Heart right ventricle (tissue), 16 donors: ENCODE data around the gene PRAMEF20. TPM values are rescaled to one million over a fixed set of nuclear protein-coding genes. Genes with fewer than 3 reads are reported as not detected.
"Not testable (repeated sequence)": the region's sequence is repeated elsewhere in the genome, so short reads cannot be mapped to it uniquely, and the experiment has no call there.

Experiments
- ATAC-seq, 8 donors: fragments of 200-7000 bp; cut with Tn5 transposase; one replicate each; pipeline ENCODE4 v1.9.1; 2020; ENCODE audit warnings: mild to moderate bottlenecking in 8 of 8, moderate library complexity in 8 of 8, moderate number of reproducible peaks in 1 of 8
- DNase-seq, 2 donors: peaks; one replicate each; pipeline ENCODE4 v3.0.0-alpha.2; 2020
- H3K27ac ChIP-seq, 10 donors: fragments of 200-600 bp; sonication (generic) in 2 of 10; one replicate each; pipeline versions ENCODE4 v1.5.0 to v1.8.0; 2020 to 2022; ENCODE audit warnings: mild to moderate bottlenecking in 3 of 10
- H3K27me3 ChIP-seq, 7 donors: fragments of 200-600 bp; one replicate each; pipeline ENCODE4 v1.8.0; 2021 to 2022; ENCODE audit warnings: mild to moderate bottlenecking in 2 of 7
- H3K36me3 ChIP-seq, 9 donors: fragments of 200-600 bp; sonication (generic) in 1 of 9; one replicate each; pipeline versions ENCODE4 v1.5.0 to v1.8.0; 2020 to 2022; ENCODE audit warnings: mild to moderate bottlenecking in 2 of 9
- H3K4me1 ChIP-seq, 9 donors: fragments of 200-600 bp; sonication (generic) in 1 of 9; one replicate each; pipeline versions ENCODE4 v1.5.0 to v1.8.0; 2020 to 2022; ENCODE audit warnings: mild to moderate bottlenecking in 4 of 9
- H3K4me3 ChIP-seq, 10 donors: fragments of 200-600 bp; sonication (generic) in 2 of 10; one replicate each; pipeline versions ENCODE4 v1.5.0 to v1.8.0; 2020 to 2022; ENCODE audit warnings: mild to moderate bottlenecking in 7 of 10, moderate library complexity in 2 of 10
- H3K9me3 ChIP-seq, 11 donors: fragments of 200-600 bp in 10 of 11; sonication (generic) in 2 of 11; one replicate each; pipeline versions ENCODE4 v1.5.0 to v1.8.0; 2013 to 2022; ENCODE audit warnings: mild to moderate bottlenecking in 2 of 11, control low read depth in 1 of 11, moderate library complexity in 1 of 11
- WGBS, 2 donors: extraction: QIAGEN DNeasy Blood & Tissue Kit; methylation state at CpG; one replicate each; pipeline ENCODE4 v1.1.7; 2013; ENCODE audit warnings: inconsistent platforms in 1 of 2; 5-methylcytosine and 5-hydroxymethylcytosine counted together
- intact Hi-C, 10 donors: fragments of 100-400 bp; cut with DNase I; formaldehyde crosslinking; loops; one replicate each; pipeline versions ENCODE4 v1.11.1 to v1.14.2; 2022
- long read RNA-seq, 3 donors: library from polyadenylated mRNA; unstranded; transcript quantifications; one replicate each; pipeline ENCODE4 v2.0.0, GENCODE V29; 2020 to 2021
- polyA plus RNA-seq, 2 donors: library from polyadenylated mRNA; stranded (reverse); fragments of 200-250 nt; gene quantifications; one replicate each; pipeline ENCODE4 v1.2.3, GENCODE V29; 2013
- total RNA-seq, 10 donors: library from RNA; stranded (reverse); fragmentation: NEBNext Ultra II Directional in 3 of 10; extraction: Animal tissue kit (Norgen Biotek cat#: 25700) in 3 of 10; gene quantifications; one replicate each; pipeline versions ENCODE4 v1.2.1 to v1.2.4, GENCODE V29; 2021 to 2023
- TF ChIP-seq, protein P1 (sequence below), 9 donors: fragments of 200-600 bp; sonication (generic) in 2 of 9; IDR thresholded peaks; one replicate each; pipeline versions ENCODE4 v1.5.0 to v1.8.0; 2021 to 2022; ENCODE audit warnings: antibody characterized with exemption in 9 of 9, mild to moderate bottlenecking in 5 of 9, moderate library complexity in 1 of 9
- donor health status: Arrhythmogenic right ventricular cardiomyopathy.
- donor health status: ischemic (EF 13 %, LVEDD 7.1; RV severe dilation, severe dysfunction).
- donor health status: healthy with polysubstance abuse.
- donor health status: DM: no; HTN: yes; CAD: no.
- donor health status: DM: no; HTN: no; CAD: no.
- donor health status: ischemic (EF 25% LVEDD 6.9; RV normal size, moderate dysfunction).
- donor health status: ischemic (EF 25% LVEDD 5.7; RV mildly dilated, moderate dysfunction).
- donor health status: healthy.
- donor health status: DM: yes; HTN: yes; CAD: no.
- donor health status: Ischemic cardiomyopathy.
- donor health status: ischemic (EF 35%, LVEDD 5.7; RV mildly dilated, moderate dysfunction).
- donor health status: nonischemic (EF 11% LVEDD 7.7; RV severe dilation, severe dysfunction).
- donor health status: DM: yes; HTN: yes; CAD: no.
- donor health status: PGD.
- donor health status: ischemic (EF 29% LVEDD 5.4; RV normal size, mild dysfunction).
- donor health status: nonischemic (EF 23%, LVEDD 6.1; RV moderate dilation, normal function).

Gene PRAMEF20
- total RNA-seq (not detected), polyA plus RNA-seq (not detected)
- long read RNA-seq, donor 1: 0 reads
- long read RNA-seq, donor 2: 0 reads
- long read RNA-seq, donor 3: 0 reads

DNA sequence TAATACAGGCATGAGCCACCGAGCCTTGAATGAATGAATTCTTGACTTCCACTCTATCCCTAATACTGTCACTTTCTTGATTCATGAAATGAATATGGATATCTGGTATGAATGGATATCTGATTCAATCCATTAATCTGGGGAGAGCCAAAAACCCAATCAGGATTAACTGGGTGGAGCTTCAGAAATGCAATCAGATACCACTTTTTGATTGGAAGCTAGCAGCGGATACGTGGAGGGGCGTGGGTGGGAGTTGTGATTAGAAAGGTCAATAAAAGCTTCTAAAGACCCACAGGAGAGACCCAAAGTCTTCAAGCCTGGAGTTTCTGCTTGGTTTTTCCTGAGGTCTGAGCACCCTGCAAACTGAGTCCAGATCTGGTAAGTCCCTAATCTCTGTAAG is at the start of gene PRAMEF20:
Gene PRAMEF20 (plus strand): TSS at position 301 of the 400 bp plus-strand sequence. CDS start 5,905 bp downstream, outside the sequence.
- peaks cover 0 to 13% (median 0%) of the 10 kb centered on the region in 11 donors for H3K9me3 ChIP-seq
- H3K4me1 ChIP-seq, H3K4me3 ChIP-seq, intact Hi-C loops, H3K27ac ChIP-seq, DNase-seq, ATAC-seq, H3K36me3 ChIP-seq, H3K27me3 ChIP-seq: not testable (repeated sequence)
- 80 to 87% methylated on average over 4 of the region's 4 CpGs for WGBS, 2 donors

DNA sequence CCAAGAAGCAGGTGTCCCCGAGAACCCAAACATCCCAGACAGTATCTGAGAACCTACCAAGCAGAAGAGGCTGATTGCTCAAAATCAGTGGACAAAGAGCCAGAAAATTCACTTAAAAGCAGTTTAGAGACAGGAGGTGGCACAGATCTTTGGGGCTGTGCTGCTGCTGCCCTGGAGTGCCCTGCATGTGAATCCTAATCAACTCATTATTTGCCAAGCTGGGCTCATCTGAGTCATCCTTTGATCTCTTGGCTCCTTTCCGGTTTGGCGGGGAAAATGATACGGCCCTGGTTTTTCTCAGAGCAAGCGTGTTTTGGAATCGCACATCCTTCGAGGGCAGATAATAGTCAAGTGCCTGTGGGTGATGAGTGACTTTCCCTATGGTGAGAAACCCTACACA is 47.9 kb upstream of the PRAMEF20 start:
- H3K4me3 ChIP-seq, intact Hi-C loops, DNase-seq: not testable (repeated sequence)

DNA sequence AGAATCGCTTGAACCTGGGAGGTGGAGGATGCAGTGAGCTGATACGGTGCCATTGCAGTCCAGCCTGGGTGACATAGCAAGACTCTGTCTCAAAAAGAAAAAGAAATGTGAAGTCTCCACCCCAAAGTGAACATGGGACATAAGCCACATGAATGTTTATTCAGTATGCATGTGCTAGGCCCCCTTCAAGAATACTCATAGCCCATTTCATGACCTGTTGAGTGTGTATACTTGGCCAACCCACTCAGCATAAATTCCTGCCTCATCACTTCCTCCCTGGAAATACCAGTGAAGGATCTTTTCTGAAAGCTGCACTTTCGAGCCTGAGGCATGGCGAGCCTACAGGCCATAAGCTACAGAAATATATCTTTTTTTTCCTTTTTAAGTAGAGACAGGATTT is 45.3 kb upstream of the PRAMEF20 start:
- H3K27ac ChIP-seq, H3K9me3 ChIP-seq, DNase-seq, H3K27me3 ChIP-seq, H3K36me3 ChIP-seq, H3K4me1 ChIP-seq, intact Hi-C loops, H3K4me3 ChIP-seq, ATAC-seq: not testable (repeated sequence)
- 86 to 87% methylated on average over 2 to 3 of the region's 4 CpGs for WGBS, 2 donors

More for the DNA sequence above, 47.9 kb upstream of the PRAMEF20 start:
- not testable (repeated sequence) for H3K27ac ChIP-seq, H3K36me3 ChIP-seq, H3K9me3 ChIP-seq, H3K27me3 ChIP-seq, H3K4me1 ChIP-seq
- 75 to 88% methylated on average over 1 of the region's 7 CpGs for WGBS, 2 donors
- peak in 2 of 8 donors; percentile 48 to 77 for ATAC-seq

DNA sequence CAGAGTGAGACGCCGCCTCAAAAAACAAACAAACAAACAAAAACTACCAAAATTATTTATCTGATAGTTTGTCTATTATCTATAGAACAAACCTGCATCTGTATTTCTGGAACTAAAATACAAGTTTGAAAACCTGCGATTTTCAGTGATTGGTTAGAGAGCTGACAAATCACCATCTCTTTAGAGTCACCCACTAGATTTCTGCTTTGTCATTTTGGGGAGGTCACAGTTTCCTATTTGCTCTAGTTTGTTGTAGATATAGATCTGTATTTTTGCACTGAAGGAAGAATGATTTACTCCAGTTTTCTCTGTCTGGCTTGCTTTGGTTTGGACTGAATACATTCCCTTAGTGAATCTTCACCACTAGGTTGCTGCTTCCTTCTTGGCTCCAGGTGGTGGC is 43.7 kb upstream of the PRAMEF20 start:
- intact Hi-C loops, H3K27ac ChIP-seq, H3K4me3 ChIP-seq, H3K9me3 ChIP-seq, ATAC-seq, H3K36me3 ChIP-seq, H3K27me3 ChIP-seq, DNase-seq, H3K4me1 ChIP-seq: not testable (repeated sequence)
- 87 to 90% methylated on average over 3 of the region's 3 CpGs for WGBS, 2 donors

DNA sequence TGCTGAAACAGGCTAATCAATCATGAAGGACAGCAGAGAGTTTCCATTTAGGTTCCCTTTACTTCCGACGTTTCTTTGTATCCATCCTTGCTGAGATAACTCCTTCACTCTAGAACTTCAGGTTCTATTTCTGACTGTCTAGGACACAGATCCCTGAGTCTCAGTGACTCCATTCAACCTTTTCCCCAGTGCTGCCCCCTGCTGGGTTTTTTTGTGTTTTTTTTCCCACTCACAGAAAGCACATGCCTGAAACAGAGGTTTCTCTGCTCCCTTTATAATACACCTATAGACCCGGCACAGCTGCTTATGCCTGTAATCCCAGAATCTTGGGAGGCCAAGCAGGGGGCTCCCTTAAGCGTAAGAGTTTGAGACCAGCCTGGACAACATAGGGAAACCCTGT is 41.7 kb upstream of the PRAMEF20 start:
- H3K4me3 ChIP-seq, intact Hi-C loops, H3K9me3 ChIP-seq, H3K36me3 ChIP-seq, DNase-seq, H3K27ac ChIP-seq, H3K4me1 ChIP-seq, ATAC-seq: not testable (repeated sequence)
- TF ChIP-seq, protein P1, sequence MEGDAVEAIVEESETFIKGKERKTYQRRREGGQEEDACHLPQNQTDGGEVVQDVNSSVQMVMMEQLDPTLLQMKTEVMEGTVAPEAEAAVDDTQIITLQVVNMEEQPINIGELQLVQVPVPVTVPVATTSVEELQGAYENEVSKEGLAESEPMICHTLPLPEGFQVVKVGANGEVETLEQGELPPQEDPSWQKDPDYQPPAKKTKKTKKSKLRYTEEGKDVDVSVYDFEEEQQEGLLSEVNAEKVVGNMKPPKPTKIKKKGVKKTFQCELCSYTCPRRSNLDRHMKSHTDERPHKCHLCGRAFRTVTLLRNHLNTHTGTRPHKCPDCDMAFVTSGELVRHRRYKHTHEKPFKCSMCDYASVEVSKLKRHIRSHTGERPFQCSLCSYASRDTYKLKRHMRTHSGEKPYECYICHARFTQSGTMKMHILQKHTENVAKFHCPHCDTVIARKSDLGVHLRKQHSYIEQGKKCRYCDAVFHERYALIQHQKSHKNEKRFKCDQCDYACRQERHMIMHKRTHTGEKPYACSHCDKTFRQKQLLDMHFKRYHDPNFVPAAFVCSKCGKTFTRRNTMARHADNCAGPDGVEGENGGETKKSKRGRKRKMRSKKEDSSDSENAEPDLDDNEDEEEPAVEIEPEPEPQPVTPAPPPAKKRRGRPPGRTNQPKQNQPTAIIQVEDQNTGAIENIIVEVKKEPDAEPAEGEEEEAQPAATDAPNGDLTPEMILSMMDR (IDR thresholded peaks at IDR 0.05): peak in 2 of 9 donors; percentile 11 to 31
- peaks cover 0 to 13% (median 0%) of the 10 kb centered on the region in 7 donors for H3K27me3 ChIP-seq
- WGBS, 2 donors: 63 to 70% methylated on average over 3 of the region's 4 CpGs

DNA sequence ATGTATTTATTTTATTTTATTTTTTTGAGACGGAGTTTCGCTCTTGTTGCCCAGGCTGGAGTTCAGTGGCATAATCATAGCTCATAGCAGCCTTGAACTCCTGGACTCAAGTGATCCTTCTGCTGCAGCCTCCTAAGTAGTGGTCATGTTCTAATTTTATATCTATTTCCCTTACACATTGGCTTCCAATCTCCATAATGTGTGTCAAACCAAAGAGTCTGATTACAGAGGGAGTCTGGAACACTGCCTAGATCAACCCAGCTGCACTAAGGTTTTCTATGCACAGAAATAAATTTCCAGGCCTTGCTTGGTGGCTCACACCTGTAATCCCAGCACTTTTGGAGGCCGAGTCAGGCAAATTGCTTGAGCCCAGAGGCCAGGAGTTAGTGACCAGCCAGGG is 31.3 kb upstream of the PRAMEF20 start:
- H3K4me1 ChIP-seq, intact Hi-C loops, H3K9me3 ChIP-seq, DNase-seq, H3K36me3 ChIP-seq, H3K27ac ChIP-seq, H3K27me3 ChIP-seq, H3K4me3 ChIP-seq: not testable (repeated sequence)
- 86 to 89% methylated on average over 3 of the region's 3 CpGs for WGBS, 2 donors
- ATAC-seq: peak in 2 of 8 donors; percentile 53 to 56

DNA sequence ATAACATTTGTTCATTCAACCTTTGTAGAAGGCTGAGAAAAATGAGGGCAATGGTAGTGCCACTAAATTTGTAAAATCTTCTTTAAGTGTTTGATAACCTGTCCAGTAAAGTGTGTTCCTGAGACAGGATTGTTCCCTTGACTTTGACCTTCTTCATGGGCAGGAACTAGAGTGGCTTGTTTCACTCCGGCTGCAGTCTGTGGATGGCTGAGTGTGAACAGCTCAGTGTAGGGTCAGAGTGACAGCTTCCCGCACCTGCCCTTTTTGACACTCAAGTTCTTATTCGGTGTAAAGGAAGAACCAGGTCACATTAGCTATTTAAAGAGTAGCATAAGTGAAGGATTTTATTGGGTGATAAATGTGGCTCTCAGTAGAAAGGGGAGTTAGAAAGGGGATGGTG is 29.9 kb upstream of the PRAMEF20 start:
- H3K4me1 ChIP-seq, DNase-seq, H3K36me3 ChIP-seq, H3K4me3 ChIP-seq, intact Hi-C loops, H3K27ac ChIP-seq, H3K27me3 ChIP-seq, H3K9me3 ChIP-seq: not testable (repeated sequence)
- WGBS, 2 donors: 57 to 68% methylated on average over 3 of the region's 3 CpGs
- peak in 1 of 8 donors; percentile 89 for ATAC-seq

DNA sequence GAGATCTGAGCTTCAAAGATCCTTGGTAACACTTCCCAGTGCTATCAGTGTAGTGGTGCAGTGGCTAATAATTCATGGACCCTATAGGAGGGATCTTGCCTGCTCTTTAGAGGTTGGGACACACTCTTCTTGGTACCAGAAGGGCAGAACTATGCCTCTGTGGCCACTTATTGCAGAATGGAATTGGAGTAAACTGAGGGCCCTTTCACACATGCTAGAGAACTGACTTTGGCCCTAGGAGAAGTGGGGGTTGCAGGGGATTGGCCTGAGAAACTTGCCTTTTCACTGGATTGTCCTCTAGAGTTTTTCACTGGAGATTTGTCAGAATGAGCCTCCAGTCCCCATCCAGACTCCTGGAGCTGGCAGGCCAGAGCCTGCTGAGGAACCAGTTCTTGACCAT is 20.9 kb upstream of the PRAMEF20 start, which contains the start of gene PRAMEF17:
Gene PRAMEF17 (plus strand): TSS at position 301 of the 400 bp plus-strand sequence. CDS start 26 bp downstream, at position 327.
- DNase-seq, ATAC-seq, intact Hi-C loops, H3K9me3 ChIP-seq, H3K4me1 ChIP-seq, H3K27me3 ChIP-seq, H3K36me3 ChIP-seq, H3K4me3 ChIP-seq, H3K27ac ChIP-seq: not testable (repeated sequence)

DNA sequence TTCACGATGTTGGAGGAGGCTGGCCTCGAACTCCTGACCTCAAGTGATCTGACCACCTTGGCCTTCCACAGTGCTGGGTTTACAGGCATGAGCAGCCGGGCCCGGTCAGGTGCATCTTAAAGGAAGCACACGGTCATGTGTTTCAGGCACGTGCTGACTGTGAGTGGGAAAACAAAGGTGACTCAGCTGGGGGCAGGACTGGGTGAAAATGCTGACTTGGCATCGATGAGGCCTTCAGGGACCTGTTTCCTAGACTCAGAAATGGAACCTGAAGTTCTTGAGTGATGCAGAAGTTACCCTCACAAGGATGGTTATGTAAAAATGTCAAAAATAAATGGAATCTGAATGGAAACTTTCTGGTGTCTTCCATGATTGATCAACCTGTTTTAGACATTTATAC is 17.2 kb upstream of the PRAMEF20 start:
- H3K9me3 ChIP-seq, H3K27ac ChIP-seq, H3K27me3 ChIP-seq, H3K4me3 ChIP-seq, DNase-seq, H3K36me3 ChIP-seq, ATAC-seq, H3K4me1 ChIP-seq: not testable (repeated sequence)
- 71 to 73% methylated on average over 7 of the region's 7 CpGs for WGBS, 2 donors
- intact Hi-C loops: loop anchor here in 1 of 10 donors (10.0 kb wide), 1 partner anchor 62 kb away; no protein-coding TSS in a partner anchor

DNA sequence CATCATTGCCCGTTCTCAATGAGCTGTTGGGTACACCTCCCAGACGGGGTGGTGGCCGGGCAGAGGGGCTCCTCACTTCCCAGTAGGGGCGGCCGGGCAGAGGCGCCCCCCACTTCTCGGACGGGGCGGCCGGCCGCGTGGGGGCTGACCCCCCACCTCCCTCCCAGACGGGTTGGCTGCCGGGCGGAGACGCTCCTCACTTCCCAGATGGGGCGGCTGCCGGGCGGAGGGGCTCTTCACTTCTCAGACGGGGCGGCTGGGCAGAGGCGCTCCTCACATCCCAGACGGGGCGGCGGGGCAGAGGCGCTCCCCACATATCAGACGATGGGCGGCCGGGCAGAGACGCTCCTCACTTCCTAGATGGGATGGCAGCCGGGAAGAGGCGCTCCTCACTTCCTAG is 15.5 kb upstream of the PRAMEF20 start:
- not testable (repeated sequence) for H3K4me3 ChIP-seq, H3K4me1 ChIP-seq, DNase-seq, H3K36me3 ChIP-seq, H3K27me3 ChIP-seq, ATAC-seq, H3K9me3 ChIP-seq, H3K27ac ChIP-seq
- 95% methylated on average over 24 to 32 of the region's 32 CpGs for WGBS, 2 donors
- intact Hi-C loops: loop anchor here in 1 of 10 donors (10.0 kb wide), 1 partner anchor 60 kb away; no protein-coding TSS in a partner anchor

DNA sequence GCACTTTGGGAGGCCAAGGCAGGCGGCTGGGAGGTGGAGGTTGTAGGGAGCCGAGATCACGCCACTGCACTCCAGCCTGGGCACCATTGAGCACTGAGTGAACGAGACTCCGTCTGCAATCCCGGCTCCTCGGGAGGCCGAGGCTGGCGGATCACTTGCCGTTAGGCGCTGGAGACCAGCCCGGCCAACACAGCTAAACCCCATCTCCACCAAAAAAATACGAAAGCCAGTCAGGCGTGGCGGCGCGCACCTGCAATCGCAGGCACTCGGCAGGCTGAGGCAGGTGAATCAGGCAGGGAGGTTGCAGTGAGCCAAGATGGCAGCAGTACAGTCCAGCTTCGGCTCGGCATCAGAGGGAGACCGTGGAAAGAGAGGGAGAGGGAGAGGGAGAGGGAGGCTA is 14.9 kb upstream of the PRAMEF20 start:
- H3K4me1 ChIP-seq, H3K4me3 ChIP-seq, H3K27me3 ChIP-seq, ATAC-seq, DNase-seq, H3K27ac ChIP-seq, H3K36me3 ChIP-seq, H3K9me3 ChIP-seq: not testable (repeated sequence)
- intact Hi-C loops: loop anchor here in 1 of 10 donors (10.0 kb wide), 1 partner anchor 59 kb away; no protein-coding TSS in a partner anchor
- 94 to 95% methylated on average over 22 of the region's 22 CpGs for WGBS, 2 donors
